ENCODE results near the gene VDR.

GRCh38 chr12:47868041-47868440 lies 36.8 kb downstream of the VDR start:
- TF ChIP-seq CTCF (IDR thresholded peaks at IDR 0.05) (no peak), POLR2A (IDR thresholded peaks at IDR 0.05) (no peak)
